H1 (cell line): ENCODE data around the gene TBPL2. TPM values are rescaled to one million over a fixed set of nuclear protein-coding genes. Genes with fewer than 3 reads are reported as not detected.

Source experiments
- CTCF ChIA-PET: fragments of 300-600 bp; sonication (Branson Sonifier 250); formaldehyde crosslinking; loops from one replicate; lab custom pipeline; 2021; ENCODE audit not compliant: partially characterized antibody; lab: Charles Lee
- POLR2A ChIA-PET: fragments of 300-600 bp; sonication (Branson Sonifier 250); formaldehyde crosslinking; loops from one replicate; lab custom pipeline; 2021; ENCODE audit warnings: inconsistent platforms; ENCODE audit not compliant: partially characterized antibody; lab: Charles Lee
- DNase-seq, 2 experiments: peaks; one replicate each; pipeline versions ENCODE4 v3.0.0 to v3.0.0-alpha.2; 2010 to 2022; ENCODE audit warnings: low spot score in 2 of 2, low read depth in 1 of 2, mixed read lengths in 1 of 2
- FAIRE-seq: peaks from 2 replicates; lab custom pipeline; 2011; peaks lifted over from hg19 to GRCh38; lab: Jason Lieb, UNC
- H2AFZ ChIP-seq: 2 replicates; pipeline ENCODE4 v1.8.1; 2012; ENCODE audit warnings: low read length, inconsistent platforms
- H2AK5ac ChIP-seq: 2 replicates; pipeline ENCODE4 v1.6.1; 2013; ENCODE audit warnings: low read depth, low read length
- H2BK120ac ChIP-seq: replicated peaks from 2 replicates; pipeline ENCODE3; 2013; ENCODE audit warnings: low read depth, low read length, inconsistent platforms
- H2BK12ac ChIP-seq: 2 replicates; pipeline ENCODE4 v1.6.1; 2013; ENCODE audit warnings: low read depth, low read length
- H2BK15ac ChIP-seq: 2 replicates; pipeline ENCODE4 v1.6.1; 2013; ENCODE audit warnings: low read length
- H2BK20ac ChIP-seq: 2 replicates; pipeline ENCODE4 v1.6.1; 2013; ENCODE audit warnings: low read length
- H2BK5ac ChIP-seq: 2 replicates; pipeline ENCODE4 v1.6.1; 2013; ENCODE audit warnings: low read depth, low read length
- H3K14ac ChIP-seq: 2 replicates; pipeline ENCODE4 v1.6.1; 2013; ENCODE audit warnings: inconsistent platforms; ENCODE audit not compliant: insufficient read length
- H3K18ac ChIP-seq: 2 replicates; pipeline ENCODE4 v1.6.1; 2013; ENCODE audit warnings: low read length; ENCODE audit errors: extremely low read depth
- H3K23ac ChIP-seq: 2 replicates; pipeline ENCODE4 v1.6.1; 2013; ENCODE audit warnings: inconsistent platforms; ENCODE audit not compliant: insufficient read length
- H3K23me2 ChIP-seq: 2 replicates; pipeline ENCODE4 v1.6.1; 2013; ENCODE audit warnings: low read depth, low read length
- H3K27ac ChIP-seq: 2 replicates; pipeline ENCODE4 v1.6.1; 2011; ENCODE audit warnings: low read depth, low read length, inconsistent platforms
- H3K27me3 ChIP-seq, 4 experiments: replicated peaks in 1 of 4; 1 replicate in 1 of 4; 2 replicates in 3 of 4; pipeline versions ENCODE4 v1.6.1 to v1.8.1; 2011 to 2013; ENCODE audit warnings: low read length in 3 of 4, mild to moderate bottlenecking in 3 of 4, inconsistent platforms in 2 of 4, mixed read lengths in 2 of 4, moderate library complexity in 1 of 4; ENCODE audit not compliant: control insufficient read depth in 3 of 4, insufficient read depth in 3 of 4; ENCODE audit errors: extremely low read depth in 1 of 4
- H3K36me3 ChIP-seq, 4 experiments: 2 replicates each; pipeline versions ENCODE4 v1.6.1 to v1.8.1; 2011 to 2013; ENCODE audit warnings: mild to moderate bottlenecking in 4 of 4, low read length in 3 of 4, moderate library complexity in 2 of 4, control low read depth in 1 of 4, inconsistent platforms in 1 of 4; ENCODE audit not compliant: insufficient read depth in 4 of 4, control insufficient read depth in 2 of 4
- H3K4ac ChIP-seq: replicated peaks from 2 replicates; pipeline ENCODE3; 2013; ENCODE audit warnings: low read length, low read depth, mixed read lengths, inconsistent platforms; ENCODE audit not compliant: insufficient read length
- H3K4me1 ChIP-seq, 4 experiments: replicated peaks in 1 of 4; 1 replicate in 1 of 4; 2 replicates in 3 of 4; pipeline versions ENCODE4 v1.6.1 to v1.8.1; 2011 to 2013; ENCODE audit warnings: low read length in 3 of 4, inconsistent platforms in 2 of 4, mixed read lengths in 1 of 4; ENCODE audit not compliant: insufficient read depth in 4 of 4, control insufficient read depth in 3 of 4
- H3K4me2 ChIP-seq, 2 experiments: 2 replicates each; pipeline versions ENCODE4 v1.6.1 to v1.8.1; 2011 to 2013; ENCODE audit warnings: low read depth in 2 of 2, low read length in 2 of 2, control low read depth in 1 of 2, inconsistent platforms in 1 of 2, mild to moderate bottlenecking in 1 of 2; ENCODE audit not compliant: insufficient read depth in 1 of 2
- H3K4me3 ChIP-seq, 4 experiments: fragments of 200-600, 300-600 bp in 1 of 4; sonication (generic), shearing (Covaris generic), sonication (Bioruptor Twin) in 1 of 4; 2 replicates each; pipeline versions ENCODE4 v1.5.1 to v1.8.1; 2011 to 2016; ENCODE audit warnings: low read length in 4 of 4, low read depth in 3 of 4, control low read depth in 2 of 4, inconsistent platforms in 2 of 4, mild to moderate bottlenecking in 2 of 4, mixed read lengths in 1 of 4, moderate library complexity in 1 of 4; ENCODE audit not compliant: insufficient read depth in 2 of 4; ENCODE audit errors: extremely low read depth in 1 of 4
- H3K56ac ChIP-seq: replicated peaks from 2 replicates; pipeline ENCODE3; 2013; ENCODE audit warnings: low read depth, mild to moderate bottlenecking, mixed read lengths, low read length, inconsistent platforms; ENCODE audit not compliant: insufficient read length
- H3K79me1 ChIP-seq: 2 replicates; pipeline ENCODE4 v1.6.1; 2013; ENCODE audit warnings: low read depth, low read length, control low read depth
- H3K79me2 ChIP-seq, 2 experiments: 2 replicates each; pipeline versions ENCODE4 v1.6.1 to v1.8.1; 2012 to 2013; ENCODE audit warnings: low read length in 2 of 2, mild to moderate bottlenecking in 2 of 2, inconsistent platforms in 1 of 2; ENCODE audit not compliant: insufficient read depth in 2 of 2, control insufficient read depth in 1 of 2
- H3K9ac ChIP-seq, 4 experiments: replicated peaks in 1 of 4; 1 replicate in 1 of 4; 2 replicates in 3 of 4; pipeline versions ENCODE4 v1.6.1 to v1.8.1; 2011 to 2013; ENCODE audit warnings: low read depth in 3 of 4, low read length in 3 of 4, control low read depth in 2 of 4, mild to moderate bottlenecking in 2 of 4, moderate library complexity in 2 of 4, inconsistent platforms in 1 of 4; ENCODE audit errors: extremely low read depth in 1 of 4
- H3K9me3 ChIP-seq, 2 experiments: 2 replicates each; pipeline versions ENCODE4 v1.6.1 to v1.8.1; 2012 to 2013; ENCODE audit warnings: mild to moderate bottlenecking in 2 of 2, moderate library complexity in 2 of 2, control low read depth in 1 of 2, inconsistent platforms in 1 of 2, low read depth in 1 of 2, low read length in 1 of 2, mixed read lengths in 1 of 2; ENCODE audit not compliant: insufficient read depth in 2 of 2
- H4K20me1 ChIP-seq, 2 experiments: replicated peaks in 1 of 2; 2 replicates each; pipeline versions ENCODE3 to v1.8.1; 2011 to 2013; ENCODE audit warnings: inconsistent platforms in 2 of 2, low read length in 2 of 2, mild to moderate bottlenecking in 1 of 2; ENCODE audit not compliant: insufficient read depth in 2 of 2, control insufficient read depth in 1 of 2
- H4K5ac ChIP-seq: 2 replicates; pipeline ENCODE4 v1.6.1; 2013; ENCODE audit warnings: low read length, low read depth, mixed read lengths, inconsistent platforms; ENCODE audit not compliant: insufficient read length
- H4K8ac ChIP-seq: 2 replicates; pipeline ENCODE4 v1.8.0; 2013; ENCODE audit warnings: mild to moderate bottlenecking, moderate library complexity, low read length, inconsistent platforms; ENCODE audit not compliant: insufficient read depth; ENCODE audit errors: extremely low read depth
- H4K91ac ChIP-seq: replicated peaks from 2 replicates; pipeline ENCODE3; 2013; ENCODE audit warnings: low read length, mixed read lengths, inconsistent platforms; ENCODE audit not compliant: insufficient read length
- CBX5 ChIP-seq: fragments of 300-800, 300-1000 bp; sonication (generic); IDR thresholded peaks from 2 replicates; pipeline ENCODE4 v1.7.1; 2016; ENCODE audit warnings: antibody characterized with exemption, low read length, low read depth
- CTBP2 ChIP-seq: IDR thresholded peaks from 2 replicates; pipeline ENCODE4 v1.7.0; 2011; ENCODE audit warnings: borderline replicate concordance, mild to moderate bottlenecking, moderate library complexity, mixed read lengths, low read length; ENCODE audit not compliant: insufficient read depth, insufficient read length
- E2F6 ChIP-seq: IDR thresholded peaks from 2 replicates; pipeline ENCODE4 v1.6.1; 2012; ENCODE audit warnings: inconsistent platforms
- RBBP5 ChIP-seq: IDR thresholded peaks from 2 replicates; pipeline ENCODE4 v1.7.1; 2012; ENCODE audit warnings: low read depth, mild to moderate bottlenecking, inconsistent platforms, low read length, moderate library complexity, borderline replicate concordance
- SP2 ChIP-seq: IDR thresholded peaks from 2 replicates; pipeline ENCODE4 v1.6.1; 2012; ENCODE audit warnings: mild to moderate bottlenecking, low read length, inconsistent platforms
- SUZ12 ChIP-seq: fragments of 200-600 bp; sonication (generic); IDR thresholded peaks from 2 replicates; pipeline ENCODE4 v1.6.1; 2012; ENCODE audit warnings: mild to moderate bottlenecking, inconsistent platforms, low read length, moderate library complexity, mixed read lengths
- ZNF274 ChIP-seq: IDR thresholded peaks from 2 replicates; pipeline ENCODE4 v1.7.0; 2012; ENCODE audit warnings: low read length, borderline replicate concordance; ENCODE audit errors: extremely low read depth
- WGBS, 2 experiments: shearing (Covaris generic) in 1 of 2; methylation state at CpG; one replicate each; pipeline versions ENCODE4 v1.1.6 to v1.1.7; 2013 to 2015; ENCODE audit warnings: low lambda C conversion rate in 2 of 2, mixed read lengths in 2 of 2, inconsistent platforms in 1 of 2, low coverage in 1 of 2, missing lambda C conversion rate in 1 of 2; ENCODE audit not compliant: insufficient replicate concordance in 2 of 2, insufficient coverage in 1 of 2, insufficient read length in 1 of 2; ENCODE audit errors: extremely low coverage in 1 of 2, missing lambda C conversion rate in 1 of 2; 5-methylcytosine and 5-hydroxymethylcytosine counted together
- polyA plus RNA-seq, 7 experiments: library from polyadenylated mRNA; depleted of rRNA in 3 of 7; stranded (reverse) in 5 of 7; unstranded in 2 of 7; fragments of >200 nt in 5 of 7; fragments of 200-250 nt in 2 of 7; gene quantifications; 1 replicate in 5 of 7; 2 replicates in 1 of 7; 4 replicates in 1 of 7; pipeline versions ENCODE4 v1.2.1 to v1.2.3, GENCODE V29; 2011 to 2013; ENCODE audit warnings: missing spikeins in 2 of 7, mixed read lengths in 2 of 7
- total RNA-seq: library from RNA; stranded (reverse); fragmentation: NEBNext Ultra II Directional; extraction: Animal tissue kit (Norgen Biotek cat#: 25700); gene quantifications from 2 replicates; pipeline ENCODE4 v1.2.1, GENCODE V29; 2021
- TF ChIP-seq, protein P1 (sequence below), 3 experiments: IDR thresholded peaks; 1 replicate in 2 of 3; 2 replicates in 1 of 3; pipeline versions ENCODE4 v1.5.1 to v1.6.1; 2011; ENCODE audit warnings: low read length in 3 of 3, mild to moderate bottlenecking in 3 of 3, inconsistent platforms in 2 of 3, low read depth in 1 of 3, moderate library complexity in 1 of 3; ENCODE audit not compliant: insufficient read depth in 1 of 3; ENCODE audit errors: control extremely low read depth in 1 of 3

The TBPL2 gene
- total and polyA plus RNA-seq, 2 of the 8 experiments (the other 6 are each of a cell fraction or from before 2014, with no cell fraction given): 0.03 TPM; not detected in 1

DNA sequence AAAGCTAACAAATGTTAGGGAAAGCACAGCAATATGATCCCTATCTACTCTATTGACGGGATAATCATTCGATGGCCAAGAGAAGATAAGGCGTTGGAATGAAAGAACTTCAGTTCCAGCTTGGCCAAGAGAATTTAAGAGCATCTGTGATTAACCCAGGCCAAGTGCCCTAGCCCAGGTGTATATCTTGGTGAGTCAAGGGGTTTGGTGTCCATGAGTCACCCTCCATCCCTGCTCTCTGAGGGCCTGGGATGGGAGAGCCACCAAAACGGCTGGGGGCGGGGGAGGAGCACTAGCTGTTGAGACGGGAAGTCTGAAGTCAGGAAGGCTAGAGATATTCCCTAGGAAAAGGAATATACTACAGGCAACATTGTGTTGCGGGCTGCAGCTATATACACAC is 13.0 kb downstream of the TBPL2 start:
- no peaks in the 10 kb centered on the region for H3K9me3 ChIP-seq
- FAIRE-seq (no peak), DNase-seq (no peak)
- no peaks in the 10 kb centered on the region for H3K23me2 ChIP-seq
- peaks cover 0 to 3% (median 0%) of the 10 kb centered on the region in 4 experiments; a peak in 2 of 7 replicates for H3K4me1 ChIP-seq
- WGBS, 2 experiments: 91% methylated on average over 7 of the region's 7 CpGs; no CpG with 5 or more reads in 1 of the 2 experiments
- H3K56ac ChIP-seq: no peak overlapping the region
- H3K18ac ChIP-seq: no peak overlapping the region
- H3K4ac ChIP-seq: no peak overlapping the region
- H2BK5ac ChIP-seq: no peak overlapping the region
- H3K23ac ChIP-seq: no peak overlapping the region
- H4K8ac ChIP-seq: no peak overlapping the region
- no peak overlapping the region for H2BK120ac ChIP-seq
- ChIA-PET POLR2A (interaction anchor here (0.6 to 1.0 kb wide), 2 partner anchors 154 to 262 kb away, joined by 3 read pairs; no protein-coding TSS in a partner anchor), CTCF (interaction anchor here (0.6 to 5.7 kb wide), 6 partner anchors 8 to 363 kb away, joined by 3 to 65 read pairs (median 4); partner anchors contain the start of gene TBPL2)
- H3K27ac ChIP-seq: no peak overlapping the region
- TF ChIP-seq CTBP2 (no peak), E2F6 (no peak), CBX5 (no peak), ZNF274 (no peak), SP2 (no peak), RBBP5 (no peak), SUZ12 (no peak)
- TF ChIP-seq, protein P1, sequence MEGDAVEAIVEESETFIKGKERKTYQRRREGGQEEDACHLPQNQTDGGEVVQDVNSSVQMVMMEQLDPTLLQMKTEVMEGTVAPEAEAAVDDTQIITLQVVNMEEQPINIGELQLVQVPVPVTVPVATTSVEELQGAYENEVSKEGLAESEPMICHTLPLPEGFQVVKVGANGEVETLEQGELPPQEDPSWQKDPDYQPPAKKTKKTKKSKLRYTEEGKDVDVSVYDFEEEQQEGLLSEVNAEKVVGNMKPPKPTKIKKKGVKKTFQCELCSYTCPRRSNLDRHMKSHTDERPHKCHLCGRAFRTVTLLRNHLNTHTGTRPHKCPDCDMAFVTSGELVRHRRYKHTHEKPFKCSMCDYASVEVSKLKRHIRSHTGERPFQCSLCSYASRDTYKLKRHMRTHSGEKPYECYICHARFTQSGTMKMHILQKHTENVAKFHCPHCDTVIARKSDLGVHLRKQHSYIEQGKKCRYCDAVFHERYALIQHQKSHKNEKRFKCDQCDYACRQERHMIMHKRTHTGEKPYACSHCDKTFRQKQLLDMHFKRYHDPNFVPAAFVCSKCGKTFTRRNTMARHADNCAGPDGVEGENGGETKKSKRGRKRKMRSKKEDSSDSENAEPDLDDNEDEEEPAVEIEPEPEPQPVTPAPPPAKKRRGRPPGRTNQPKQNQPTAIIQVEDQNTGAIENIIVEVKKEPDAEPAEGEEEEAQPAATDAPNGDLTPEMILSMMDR (IDR thresholded peaks at IDR 0.05; ENCODE audit: control extremely low read depth in 1 of 3, insufficient read depth in 1 of 3, low read depth in 1 of 3, low read length in 3 of 3): no peak
- no peak overlapping the region for H3K9ac ChIP-seq
- no peak overlapping the region for H3K4me3 ChIP-seq
- no peak overlapping the region for H2BK15ac ChIP-seq
- H3K79me2 ChIP-seq: no peaks in the 10 kb centered on the region
- no peaks in the 10 kb centered on the region for H3K36me3 ChIP-seq
- no peak overlapping the region for H2AK5ac ChIP-seq
- no peak overlapping the region for H2BK12ac ChIP-seq
- no peak overlapping the region for H4K5ac ChIP-seq
- no peaks in the 10 kb centered on the region for H4K20me1 ChIP-seq
- no peak overlapping the region for H2AFZ ChIP-seq
- H4K91ac ChIP-seq: no peak overlapping the region
- no peak overlapping the region for H3K14ac ChIP-seq
- no peak overlapping the region for H3K4me2 ChIP-seq
- no peaks in the 10 kb centered on the region for H3K79me1 ChIP-seq
- no peak overlapping the region for H2BK20ac ChIP-seq
- no peaks in the 10 kb centered on the region for H3K27me3 ChIP-seq
